K562 (cell line): ENCODE data around the gene VDAC1. TPM values are rescaled to one million over a fixed set of nuclear protein-coding genes. Genes with fewer than 3 reads are reported as not detected.

Experiments
- ASH1L ChIP-seq: fragments of 450-650 bp; IDR thresholded peaks from 2 replicates; pipeline ENCODE4 v1.6.1; 2018; ENCODE audit warnings: borderline replicate concordance, mild to moderate bottlenecking, low read depth; ENCODE audit not compliant: partially characterized antibody
- BRCA1 ChIP-seq, 2 experiments: fragments of 450-650 bp in 1 of 2; sonication (generic) in 1 of 2; formaldehyde crosslinking in 1 of 2; IDR thresholded peaks; 2 replicates each; pipeline versions ENCODE4 v1.5.0 to v1.6.1; 2017 to 2020; ENCODE audit warnings: mild to moderate bottlenecking in 1 of 2, missing genetic modification reagents in 1 of 2
- EGR1 ChIP-seq: fragments of 450-650 bp; conservative IDR thresholded peaks from 2 replicates; pipeline ENCODE4 v1.6.1; 2017; ENCODE audit warnings: mild to moderate bottlenecking
- FOSL1 ChIP-seq: fragments of 200-800 bp; sonication (Bioruptor generic); conservative IDR thresholded peaks from 2 replicates; pipeline ENCODE4 v1.6.1; 2016; ENCODE audit warnings: missing genetic modification characterization, missing compliant biosample characterization
- FOXK1 ChIP-seq: sonication (generic); formaldehyde crosslinking; IDR thresholded peaks from 2 replicates; pipeline ENCODE4 v1.8.0; 2022; ENCODE audit warnings: missing genetic modification reagents, mild to moderate bottlenecking, borderline replicate concordance
- HDGF ChIP-seq: fragments of 450-650 bp; IDR thresholded peaks from 2 replicates; pipeline ENCODE4 v1.6.1; 2016
- KDM4B ChIP-seq, 2 experiments: fragments of 450-650 bp in 1 of 2; sonication (generic) in 1 of 2; IDR thresholded peaks; 2 replicates each; pipeline ENCODE4 v1.6.1; 2016 to 2017; ENCODE audit warnings: borderline replicate concordance in 2 of 2, antibody characterized with exemption in 1 of 2, low read depth in 1 of 2, mild to moderate bottlenecking in 1 of 2
- MAFF ChIP-seq: IDR thresholded peaks from 2 replicates; pipeline ENCODE4 v1.6.1; 2012; ENCODE audit warnings: low read length, improper control_type of control experiment
- MECOM ChIP-seq: fragments of 250-450 bp; sonication (Bioruptor Pico); IDR thresholded peaks from 2 replicates; pipeline ENCODE4 v1.8.0; 2022; ENCODE audit warnings: inconsistent platforms
- MIER1 ChIP-seq: fragments of 450-650 bp; IDR thresholded peaks from 2 replicates; pipeline ENCODE4 v1.6.1; 2016; ENCODE audit warnings: antibody characterized with exemption, mild to moderate bottlenecking, low read depth
- SIRT6 ChIP-seq: IDR thresholded peaks from one replicate; pipeline ENCODE4 v1.6.1; 2012; ENCODE audit warnings: low read depth, mild to moderate bottlenecking, control low read depth, inconsistent platforms, low read length, moderate library complexity
- SMAD3 ChIP-seq: fragments of 450-650 bp; formaldehyde crosslinking; conservative IDR thresholded peaks from 2 replicates; pipeline ENCODE4 v1.4.0; 2020; ENCODE audit warnings: mild to moderate bottlenecking
- SMARCA4 ChIP-seq: fragments of 450-650 bp; IDR thresholded peaks from 2 replicates; pipeline ENCODE4 v1.6.1; 2016
- SRSF9 ChIP-seq: fragments of 200-400 bp; formaldehyde crosslinking; IDR thresholded peaks from 2 replicates; pipeline ENCODE4 v1.6.1; 2017; ENCODE audit warnings: low read depth, low read length, borderline replicate concordance
- TCF15 ChIP-seq: fragments of 250-450 bp; sonication (Bioruptor Pico); IDR thresholded peaks from 2 replicates; pipeline ENCODE4 v1.8.0; 2022; ENCODE audit warnings: moderate library complexity, mild to moderate bottlenecking, inconsistent platforms
- XRCC3 ChIP-seq: fragments of 450-650 bp; IDR thresholded peaks from 2 replicates; pipeline ENCODE4 v1.6.1; 2017; ENCODE audit warnings: mild to moderate bottlenecking, moderate library complexity
- XRCC4 ChIP-seq: IDR thresholded peaks from one replicate; pipeline ENCODE4 v1.6.1; 2011; ENCODE audit not compliant: insufficient read depth, insufficient read length; ENCODE audit errors: extremely low read depth
- ZC3H11A ChIP-seq: IDR thresholded peaks from 2 replicates; pipeline ENCODE4 v1.6.1; 2012; ENCODE audit warnings: low read depth, low read length, improper control_type of control experiment
- ZEB2 ChIP-seq: fragments of 450-650 bp; IDR thresholded peaks from 2 replicates; pipeline ENCODE4 v1.6.1; 2016
- ZFP36 ChIP-seq: fragments of 150-350 bp; IDR thresholded peaks from 2 replicates; pipeline ENCODE4 v1.6.1; 2018; ENCODE audit warnings: low read length, low read depth; ENCODE audit not compliant: partially characterized antibody
- polyA plus RNA-seq, 8 experiments: library from polyadenylated mRNA; depleted of rRNA in 4 of 8; stranded (reverse) in 5 of 8; unstranded in 3 of 8; fragments of >200 nt; fragmentation: Nextera tagmentation in 2 of 8; fragmentation: Illumina TruSeq in 1 of 8; extraction: Ambion mirVana in 2 of 8; extraction: Trizol in 1 of 8; gene quantifications; 2 replicates each; pipeline versions ENCODE4 v1.2.1 to v1.2.3, GENCODE V29; 2011 to 2014; ENCODE audit warnings: inconsistent platforms in 1 of 8, missing spikeins in 1 of 8
- total RNA-seq, 7 experiments: library from RNA; depleted of rRNA in 6 of 7; stranded (reverse); fragments of >200 nt in 6 of 7; fragmentation: Illumina TruSeq in 2 of 7; extraction: Trizol in 2 of 7; gene quantifications; 2 replicates each; pipeline versions ENCODE4 v1.2.1 to v1.2.3, GENCODE V29; 2011 to 2021; ENCODE audit warnings: low replicate concordance in 1 of 7
- TF ChIP-seq, protein P1 (sequence below): fragments of 250-450 bp; sonication (Bioruptor Pico); IDR thresholded peaks from 2 replicates; pipeline ENCODE4 v1.9.0; 2021; ENCODE audit warnings: mild to moderate bottlenecking
- TF ChIP-seq, protein P2 (sequence below): IDR thresholded peaks from 3 replicates; pipeline ENCODE4 v1.6.1; 2011; ENCODE audit warnings: borderline replicate concordance, mild to moderate bottlenecking; ENCODE audit not compliant: insufficient read length, insufficient read depth
- TF ChIP-seq, protein P3 (sequence below): sonication (generic); formaldehyde crosslinking; IDR thresholded peaks from 2 replicates; pipeline ENCODE4 v1.8.0; 2022; ENCODE audit warnings: missing genetic modification reagents, mild to moderate bottlenecking, borderline replicate concordance
- TF ChIP-seq, protein P4 (sequence below), 2 experiments: IDR thresholded peaks; 2 replicates each; pipeline ENCODE4 v1.6.1; 2012; ENCODE audit warnings: improper control_type of control experiment in 2 of 2, low read depth in 2 of 2, low read length in 2 of 2, borderline replicate concordance in 1 of 2

Gene VDAC1
- total and polyA plus RNA-seq, 9 of the 15 experiments (the other 6 are each of a cell fraction or from before 2014, with no cell fraction given): 168 to 366 (median 293) TPM

DNA sequence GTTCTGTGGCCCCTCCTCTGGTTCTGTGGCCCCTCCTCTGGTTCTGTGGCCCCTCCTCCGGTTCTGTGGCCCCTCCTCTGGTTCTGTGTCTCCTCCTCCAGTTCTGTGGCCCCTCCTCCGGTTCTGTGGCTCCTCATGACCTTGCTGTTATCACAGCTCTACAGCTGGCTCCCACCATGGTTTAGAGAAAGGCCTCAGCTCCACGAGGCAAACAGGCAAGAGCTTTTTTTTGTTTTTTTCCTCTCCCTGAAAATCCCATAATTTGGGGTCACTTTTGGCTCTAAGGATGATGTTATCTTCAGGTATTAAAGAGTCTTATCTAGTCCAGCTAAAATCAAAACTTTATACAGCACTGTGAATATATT is 68.1 kb downstream of the VDAC1 start (continued):
- TF ChIP-seq MAFF: no peak
- TF ChIP-seq EGR1: no peak
- no peak for TF ChIP-seq SIRT6
- TF ChIP-seq, protein P1, sequence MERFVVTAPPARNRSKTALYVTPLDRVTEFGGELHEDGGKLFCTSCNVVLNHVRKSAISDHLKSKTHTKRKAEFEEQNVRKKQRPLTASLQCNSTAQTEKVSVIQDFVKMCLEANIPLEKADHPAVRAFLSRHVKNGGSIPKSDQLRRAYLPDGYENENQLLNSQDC (CRISPR knock-in tag): no peak
- TF ChIP-seq HDGF: no peak
- no peak for TF ChIP-seq ZC3H11A
- TF ChIP-seq, protein P2, sequence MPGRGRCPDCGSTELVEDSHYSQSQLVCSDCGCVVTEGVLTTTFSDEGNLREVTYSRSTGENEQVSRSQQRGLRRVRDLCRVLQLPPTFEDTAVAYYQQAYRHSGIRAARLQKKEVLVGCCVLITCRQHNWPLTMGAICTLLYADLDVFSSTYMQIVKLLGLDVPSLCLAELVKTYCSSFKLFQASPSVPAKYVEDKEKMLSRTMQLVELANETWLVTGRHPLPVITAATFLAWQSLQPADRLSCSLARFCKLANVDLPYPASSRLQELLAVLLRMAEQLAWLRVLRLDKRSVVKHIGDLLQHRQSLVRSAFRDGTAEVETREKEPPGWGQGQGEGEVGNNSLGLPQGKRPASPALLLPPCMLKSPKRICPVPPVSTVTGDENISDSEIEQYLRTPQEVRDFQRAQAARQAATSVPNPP: no peak
- no peak for TF ChIP-seq SRSF9
- TF ChIP-seq TCF15 (CRISPR knock-in tag): no peak
- no peak for TF ChIP-seq KDM4B (IDR thresholded peaks at IDR 0.05; ENCODE audit: borderline replicate concordance in 2 of 2, low read depth in 1 of 2)
- TF ChIP-seq, protein P3, sequence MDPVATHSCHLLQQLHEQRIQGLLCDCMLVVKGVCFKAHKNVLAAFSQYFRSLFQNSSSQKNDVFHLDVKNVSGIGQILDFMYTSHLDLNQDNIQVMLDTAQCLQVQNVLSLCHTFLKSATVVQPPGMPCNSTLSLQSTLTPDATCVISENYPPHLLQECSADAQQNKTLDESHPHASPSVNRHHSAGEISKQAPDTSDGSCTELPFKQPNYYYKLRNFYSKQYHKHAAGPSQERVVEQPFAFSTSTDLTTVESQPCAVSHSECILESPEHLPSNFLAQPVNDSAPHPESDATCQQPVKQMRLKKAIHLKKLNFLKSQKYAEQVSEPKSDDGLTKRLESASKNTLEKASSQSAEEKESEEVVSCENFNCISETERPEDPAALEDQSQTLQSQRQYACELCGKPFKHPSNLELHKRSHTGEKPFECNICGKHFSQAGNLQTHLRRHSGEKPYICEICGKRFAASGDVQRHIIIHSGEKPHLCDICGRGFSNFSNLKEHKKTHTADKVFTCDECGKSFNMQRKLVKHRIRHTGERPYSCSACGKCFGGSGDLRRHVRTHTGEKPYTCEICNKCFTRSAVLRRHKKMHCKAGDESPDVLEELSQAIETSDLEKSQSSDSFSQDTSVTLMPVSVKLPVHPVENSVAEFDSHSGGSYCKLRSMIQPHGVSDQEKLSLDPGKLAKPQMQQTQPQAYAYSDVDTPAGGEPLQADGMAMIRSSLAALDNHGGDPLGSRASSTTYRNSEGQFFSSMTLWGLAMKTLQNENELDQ (CRISPR knock-in tag): no peak
- no peak for TF ChIP-seq FOXK1 (CRISPR knock-in tag)
- no peak for TF ChIP-seq ZFP36
- TF ChIP-seq, protein P4, sequence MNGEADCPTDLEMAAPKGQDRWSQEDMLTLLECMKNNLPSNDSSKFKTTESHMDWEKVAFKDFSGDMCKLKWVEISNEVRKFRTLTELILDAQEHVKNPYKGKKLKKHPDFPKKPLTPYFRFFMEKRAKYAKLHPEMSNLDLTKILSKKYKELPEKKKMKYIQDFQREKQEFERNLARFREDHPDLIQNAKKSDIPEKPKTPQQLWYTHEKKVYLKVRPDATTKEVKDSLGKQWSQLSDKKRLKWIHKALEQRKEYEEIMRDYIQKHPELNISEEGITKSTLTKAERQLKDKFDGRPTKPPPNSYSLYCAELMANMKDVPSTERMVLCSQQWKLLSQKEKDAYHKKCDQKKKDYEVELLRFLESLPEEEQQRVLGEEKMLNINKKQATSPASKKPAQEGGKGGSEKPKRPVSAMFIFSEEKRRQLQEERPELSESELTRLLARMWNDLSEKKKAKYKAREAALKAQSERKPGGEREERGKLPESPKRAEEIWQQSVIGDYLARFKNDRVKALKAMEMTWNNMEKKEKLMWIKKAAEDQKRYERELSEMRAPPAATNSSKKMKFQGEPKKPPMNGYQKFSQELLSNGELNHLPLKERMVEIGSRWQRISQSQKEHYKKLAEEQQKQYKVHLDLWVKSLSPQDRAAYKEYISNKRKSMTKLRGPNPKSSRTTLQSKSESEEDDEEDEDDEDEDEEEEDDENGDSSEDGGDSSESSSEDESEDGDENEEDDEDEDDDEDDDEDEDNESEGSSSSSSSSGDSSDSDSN (IDR thresholded peaks at IDR 0.05; ENCODE audit: borderline replicate concordance in 1 of 2, low read depth in 2 of 2, low read length in 2 of 2): no peak
- no peak for TF ChIP-seq MECOM
- TF ChIP-seq XRCC3: no peak
- peak; percentile 87 for TF ChIP-seq SMARCA4
- no peak for TF ChIP-seq BRCA1 (IDR thresholded peaks at IDR 0.05)
- no peak for TF ChIP-seq BRCA1 (CRISPR knock-in tag; IDR thresholded peaks at IDR 0.05)
- TF ChIP-seq XRCC4: no peak
- no peak for TF ChIP-seq SMAD3
- no peak for TF ChIP-seq MIER1
- TF ChIP-seq ASH1L: no peak
- TF ChIP-seq ZEB2: 0 out of 2 replicates have a peak, but pooled peaks have one; percentile 19
- TF ChIP-seq FOSL1 (tag): 0 out of 2 replicates have a peak, but pooled peaks have one; percentile 12
